D721Med (cell line): ENCODE data around the gene CCDC187.
"Not testable (repeated sequence)": the region's sequence is repeated elsewhere in the genome, so short reads cannot be mapped to it uniquely, and the experiment has no call there.

Source experiments
- DNase-seq: peaks from one replicate; pipeline ENCODE4 v3.0.0; 2011; ENCODE audit warnings: low spot score; ENCODE audit not compliant: insufficient read length
- FAIRE-seq: peaks from 2 replicates; lab custom pipeline; 2011; peaks lifted over from hg19 to GRCh38; lab: Jason Lieb, UNC
- CTCF ChIP-seq: IDR thresholded peaks from 2 replicates; pipeline ENCODE4 v1.5.1; 2012; ENCODE audit warnings: mild to moderate bottlenecking, control low read depth; ENCODE audit not compliant: insufficient read depth; ENCODE audit errors: missing control alignments

Gene CCDC187

DNA sequence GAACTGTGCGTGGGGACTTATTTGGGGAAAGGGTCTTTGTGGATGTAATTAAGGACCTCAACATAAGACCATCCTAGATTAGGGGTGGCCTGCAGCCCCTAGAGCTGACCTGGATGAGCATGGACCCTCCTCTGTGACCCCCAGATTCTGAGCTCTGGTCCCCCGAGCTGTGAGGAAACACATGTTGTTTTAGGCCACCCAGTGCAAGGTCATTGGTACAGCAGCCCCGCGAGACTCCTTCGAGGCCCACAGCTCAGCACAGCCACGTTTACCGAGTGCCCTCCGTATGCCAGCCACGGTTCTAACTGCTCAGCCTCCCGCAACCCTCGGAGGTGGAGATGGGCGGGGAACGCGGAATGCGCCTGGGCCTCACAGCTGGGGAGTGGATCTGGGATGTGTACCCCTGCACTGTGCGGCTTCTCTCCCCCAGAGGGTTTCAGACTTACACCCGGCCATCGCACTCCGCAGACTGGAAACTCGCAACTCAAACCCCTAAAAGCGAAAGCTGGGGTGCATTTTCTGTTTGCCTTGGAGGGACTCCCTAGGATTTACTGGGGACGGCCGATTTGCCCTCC, 18.9 kb upstream of the CCDC187 start:
- TF ChIP-seq CTCF = no peak
- DNase-seq (no peak), FAIRE-seq (no peak)

- TF ChIP-seq CTCF = no peak
- FAIRE-seq = no peak
- DNase-seq = no peak
Measured at GRCh38 chr9:136321561-136321960, 17.7 kb upstream of the CCDC187 start.

DNA sequence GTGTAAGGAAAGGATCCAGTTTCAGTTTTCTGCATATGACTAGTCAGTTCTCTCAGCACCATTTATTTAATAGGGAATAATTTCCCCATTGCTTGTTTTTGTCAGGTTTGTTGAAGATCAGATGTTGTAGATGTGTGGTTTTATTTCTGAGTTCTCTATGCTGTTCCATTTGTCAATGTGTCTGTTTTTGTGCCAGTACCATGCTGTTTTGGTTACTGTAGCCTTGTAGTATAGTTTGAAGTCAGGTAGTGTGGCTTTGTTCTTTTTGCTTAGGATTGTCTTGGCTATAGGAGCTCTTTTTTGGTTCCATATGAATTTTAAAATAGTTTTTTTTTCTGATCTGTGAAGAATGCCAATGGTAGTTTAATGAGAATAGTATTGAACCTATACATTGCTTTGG, 17.1 kb upstream of the CCDC187 start:
- FAIRE-seq, DNase-seq: not testable (repeated sequence)

GRCh38 chr9:136319955-136320354, 16.1 kb upstream of the CCDC187 start:
- not testable (repeated sequence) for FAIRE-seq

DNA sequence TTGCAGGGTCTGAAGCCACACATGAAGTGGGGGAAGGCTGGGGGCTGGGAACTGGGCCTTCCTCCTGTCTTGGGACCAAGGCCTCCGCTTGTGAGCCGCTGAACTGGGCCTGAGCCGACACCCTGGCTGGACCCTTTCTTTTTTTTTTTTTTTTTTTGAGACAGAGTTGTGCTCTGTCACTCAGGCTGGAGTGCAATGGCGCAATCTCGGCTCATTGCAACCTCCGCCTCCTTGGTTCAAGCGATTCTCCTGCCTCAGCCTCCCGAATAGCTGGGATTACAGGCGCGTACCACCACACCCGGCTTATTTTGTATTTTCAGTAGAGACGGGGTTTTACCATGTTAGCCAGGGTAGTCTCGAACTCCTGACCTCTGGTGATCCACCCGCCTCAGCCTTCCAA, 15.3 kb upstream of the CCDC187 start:
- not testable (repeated sequence) for FAIRE-seq, DNase-seq

More at GRCh38 chr9:136319955-136320354, 16.1 kb upstream of the CCDC187 start:
- not testable (repeated sequence) for DNase-seq

DNA sequence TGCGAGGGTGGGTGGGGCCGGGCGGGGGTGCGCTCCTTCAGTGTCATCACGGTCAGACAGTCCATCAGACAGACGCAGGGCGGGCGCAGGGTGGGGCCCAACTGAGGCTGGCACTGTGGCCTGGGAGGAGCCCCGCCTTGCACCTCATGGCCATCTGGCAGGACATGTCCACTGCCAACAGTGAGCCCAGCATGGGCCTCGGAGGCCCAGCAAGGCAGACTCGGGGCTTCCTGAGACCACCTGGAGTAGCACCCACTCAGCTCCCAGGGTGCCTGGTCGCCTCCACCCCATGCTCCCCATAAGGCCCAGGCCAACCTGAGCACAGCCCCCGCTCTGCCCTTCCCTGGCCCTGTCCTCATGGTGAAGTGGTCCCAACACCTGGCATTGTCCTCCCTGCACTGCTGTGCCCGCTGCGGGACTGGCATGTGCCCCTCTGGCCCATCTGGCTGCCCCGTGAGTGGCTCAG, 14.9 kb upstream of the CCDC187 start:
- FAIRE-seq = no peak
- TF ChIP-seq CTCF = no peak
- no peak for DNase-seq

GRCh38 chr9:136318111-136318775, 14.3 kb upstream of the CCDC187 start:
- TF ChIP-seq CTCF = no peak
- DNase-seq (no peak), FAIRE-seq (no peak)

DNA sequence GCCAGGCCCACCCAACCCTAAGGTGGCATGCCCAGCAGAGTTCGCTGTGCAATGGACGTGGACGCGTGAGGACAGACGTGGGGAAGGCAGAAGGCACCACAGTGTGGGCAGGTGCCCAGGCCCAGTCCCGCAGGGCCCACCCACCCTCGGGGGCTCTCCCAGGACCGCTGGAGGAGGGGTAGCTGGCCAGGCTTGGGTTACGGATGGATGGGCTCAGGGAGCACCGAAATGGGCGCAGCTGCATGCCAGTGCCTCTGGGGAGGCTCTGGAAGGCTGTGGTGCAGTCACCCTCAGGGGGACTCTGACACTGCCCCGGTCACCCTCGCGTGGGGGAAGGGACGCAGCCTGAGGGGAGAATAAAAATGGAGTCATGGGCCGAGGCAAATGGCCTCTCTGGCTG, 13.8 kb upstream of the CCDC187 start:
- FAIRE-seq (no peak), DNase-seq (no peak)
- TF ChIP-seq CTCF = no peak
